ENCODE data around the gene NKAIN2.

NKAIN2 gene

GRCh38 chr6:123875784-123876183 lies 72.1 kb downstream of the NKAIN2 start:
- DNase-seq (ENCODE audit: extremely low read depth, low read depth), result no peak
- no peak for TF ChIP-seq CTCF (IDR thresholded peaks at IDR 0.05; ENCODE audit: low read depth, low read length)

- no peak for DNase-seq (ENCODE audit: extremely low read depth, low read depth)
- no peak for TF ChIP-seq CTCF (IDR thresholded peaks at IDR 0.05; ENCODE audit: low read depth, low read length)
These were observed 76.1 kb downstream of the NKAIN2 start for GRCh38 chr6:123879749-123880148.

- DNase-seq (ENCODE audit: extremely low read depth, low read depth), result no peak
- TF ChIP-seq CTCF (IDR thresholded peaks at IDR 0.05; ENCODE audit: low read depth, low read length), result no peak
These were observed 85.3 kb downstream of the NKAIN2 start for GRCh38 chr6:123888771-123889513.

GRCh38 chr6:123895346-123895745 lies 91.7 kb downstream of the NKAIN2 start:
- DNase-seq (ENCODE audit: extremely low read depth, low read depth), result no peak
- no peak for TF ChIP-seq CTCF (IDR thresholded peaks at IDR 0.05; ENCODE audit: low read depth, low read length)

- no peak for TF ChIP-seq CTCF (IDR thresholded peaks at IDR 0.05; ENCODE audit: low read depth, low read length)
- DNase-seq (ENCODE audit: extremely low read depth, low read depth), result no peak
These were observed 92.1 kb downstream of the NKAIN2 start for GRCh38 chr6:123895806-123896205.

GRCh38 chr6:123896869-123897268 lies 93.2 kb downstream of the NKAIN2 start:
- TF ChIP-seq CTCF (IDR thresholded peaks at IDR 0.05; ENCODE audit: low read depth, low read length), result no peak
- DNase-seq (ENCODE audit: extremely low read depth, low read depth), result no peak

GRCh38 chr6:123897965-123898364 lies 94.3 kb downstream of the NKAIN2 start:
- TF ChIP-seq CTCF (IDR thresholded peaks at IDR 0.05; ENCODE audit: low read depth, low read length), result no peak
- no peak for DNase-seq (ENCODE audit: extremely low read depth, low read depth)
